ENCODE data around the gene WNT6. TPM values are rescaled to one million over a fixed set of nuclear protein-coding genes. Genes with fewer than 3 reads are reported as not detected.

The WNT6 gene
- total RNA-seq, 2 donors from 2014 or later = 1.8 to 2.4 TPM

DNA sequence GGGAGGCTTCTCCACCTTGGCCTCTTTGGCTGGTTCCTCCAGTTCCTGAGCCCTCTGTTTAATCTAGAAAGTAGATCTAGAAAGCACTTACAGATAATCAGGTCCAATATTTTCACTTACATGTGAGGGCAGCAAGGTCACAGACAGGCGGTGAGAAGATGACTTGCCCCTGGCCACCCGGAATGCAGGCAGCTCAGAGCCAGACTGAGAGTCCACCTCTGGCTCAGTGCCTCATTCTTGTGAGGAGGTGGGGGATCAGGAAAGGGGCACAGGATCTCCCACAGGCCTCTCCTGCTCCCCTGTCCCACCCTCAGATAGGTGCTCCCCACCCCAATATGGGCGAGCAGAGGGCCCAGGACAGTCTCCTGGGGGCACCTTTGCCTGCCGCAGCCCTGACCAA is 5.8 kb downstream of the WNT6 start:
- no peak for DNase-seq (ENCODE audit: low spot score)
- TF ChIP-seq, protein P1, sequence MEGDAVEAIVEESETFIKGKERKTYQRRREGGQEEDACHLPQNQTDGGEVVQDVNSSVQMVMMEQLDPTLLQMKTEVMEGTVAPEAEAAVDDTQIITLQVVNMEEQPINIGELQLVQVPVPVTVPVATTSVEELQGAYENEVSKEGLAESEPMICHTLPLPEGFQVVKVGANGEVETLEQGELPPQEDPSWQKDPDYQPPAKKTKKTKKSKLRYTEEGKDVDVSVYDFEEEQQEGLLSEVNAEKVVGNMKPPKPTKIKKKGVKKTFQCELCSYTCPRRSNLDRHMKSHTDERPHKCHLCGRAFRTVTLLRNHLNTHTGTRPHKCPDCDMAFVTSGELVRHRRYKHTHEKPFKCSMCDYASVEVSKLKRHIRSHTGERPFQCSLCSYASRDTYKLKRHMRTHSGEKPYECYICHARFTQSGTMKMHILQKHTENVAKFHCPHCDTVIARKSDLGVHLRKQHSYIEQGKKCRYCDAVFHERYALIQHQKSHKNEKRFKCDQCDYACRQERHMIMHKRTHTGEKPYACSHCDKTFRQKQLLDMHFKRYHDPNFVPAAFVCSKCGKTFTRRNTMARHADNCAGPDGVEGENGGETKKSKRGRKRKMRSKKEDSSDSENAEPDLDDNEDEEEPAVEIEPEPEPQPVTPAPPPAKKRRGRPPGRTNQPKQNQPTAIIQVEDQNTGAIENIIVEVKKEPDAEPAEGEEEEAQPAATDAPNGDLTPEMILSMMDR (IDR thresholded peaks at IDR 0.05) = no peak
- no peaks in the 10 kb centered on the region for H3K36me3 ChIP-seq
- H3K4me3 ChIP-seq = no peak overlapping the region
- peaks cover 0 to 8% of the 10 kb centered on the region in 2 donors for H3K4me1 ChIP-seq
- no peak overlapping the region for H3K27ac ChIP-seq
- H3K9me3 ChIP-seq = no peaks in the 10 kb centered on the region
- H3K27me3 ChIP-seq = peaks cover 0 to 5% of the 10 kb centered on the region in 2 donors

DNA sequence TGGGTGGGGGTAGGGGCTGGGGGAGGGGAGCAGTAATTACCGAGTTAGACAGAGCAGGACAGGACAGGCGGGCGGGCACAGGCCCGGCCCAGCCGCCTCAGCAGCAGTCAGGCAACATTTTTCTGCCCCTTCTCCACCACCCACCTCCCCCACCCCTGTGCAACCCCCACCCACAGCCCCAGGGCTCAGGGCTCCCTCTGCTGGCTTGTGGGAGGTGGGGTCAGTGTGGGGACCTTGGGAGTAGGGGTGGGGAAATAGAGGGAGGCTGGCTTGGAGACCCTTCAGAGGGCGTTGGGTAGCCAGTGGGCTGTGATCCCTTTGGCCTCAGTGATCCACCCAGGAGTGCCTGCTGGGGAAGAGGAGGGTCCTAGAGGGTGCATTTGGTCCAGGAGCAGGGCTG is 6.4 kb downstream of the WNT6 start:
- no peaks in the 10 kb centered on the region for H3K9me3 ChIP-seq
- H3K27me3 ChIP-seq = peaks cover 6% of the 10 kb centered on the region in 2 donors
- DNase-seq (ENCODE audit: low spot score) = no peak
- H3K27ac ChIP-seq = no peak overlapping the region
- H3K4me3 ChIP-seq = no peak overlapping the region
- TF ChIP-seq, protein P1 (IDR thresholded peaks at IDR 0.05) = no peak
- no peaks in the 10 kb centered on the region for H3K36me3 ChIP-seq
- H3K4me1 ChIP-seq = peaks cover 0 to 5% of the 10 kb centered on the region in 2 donors

DNA sequence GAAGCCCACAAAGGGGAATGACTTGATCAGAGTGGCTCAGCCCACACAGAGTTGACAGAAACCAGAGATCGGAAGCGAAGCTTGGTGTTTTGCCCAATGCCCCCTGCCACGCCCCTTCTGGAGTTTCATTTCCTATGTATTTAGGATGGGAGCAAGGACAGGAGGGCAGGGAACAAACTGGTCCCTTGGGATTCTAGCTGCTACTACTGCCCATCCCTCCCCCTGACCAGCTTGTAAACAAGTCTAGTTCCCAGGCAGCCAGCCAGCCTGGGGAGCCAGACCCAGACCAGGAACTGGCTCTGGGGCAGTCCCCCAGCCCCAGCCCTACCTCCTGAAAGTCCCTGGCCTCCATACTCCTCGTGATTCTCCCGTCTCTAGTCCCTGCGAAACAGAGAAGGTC is 8.3 kb downstream of the WNT6 start:
- no peak overlapping the region for H3K27ac ChIP-seq
- H3K4me1 ChIP-seq = peaks cover 0 to 18% of the 10 kb centered on the region in 2 donors
- TF ChIP-seq, protein P1 (IDR thresholded peaks at IDR 0.05) = no peak
- no peak for DNase-seq (ENCODE audit: low spot score)
- no peaks in the 10 kb centered on the region for H3K36me3 ChIP-seq
- no peaks in the 10 kb centered on the region for H3K9me3 ChIP-seq
- peaks cover 8 to 19% of the 10 kb centered on the region in 2 donors for H3K27me3 ChIP-seq
- H3K4me3 ChIP-seq = no peak overlapping the region

DNA sequence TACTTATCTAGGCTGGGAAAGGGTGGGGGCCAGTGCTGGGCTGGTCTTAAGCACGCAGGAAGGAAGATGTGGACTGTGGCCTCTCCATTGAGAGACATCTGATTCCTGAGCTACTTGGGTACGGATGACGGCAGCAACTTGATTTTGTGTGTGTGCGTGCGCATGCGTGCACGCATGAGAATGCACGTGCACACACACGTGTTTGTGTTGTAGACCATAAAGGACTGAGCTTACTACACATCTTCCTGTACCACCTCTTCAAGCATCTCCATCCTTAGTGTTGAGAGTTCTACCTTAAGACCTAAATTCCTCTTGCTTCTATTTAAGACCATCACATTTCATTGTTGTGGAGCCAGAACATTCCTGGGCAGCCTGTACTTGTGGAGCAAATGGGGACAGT is 9.5 kb downstream of the WNT6 start:
- TF ChIP-seq, protein P1 (IDR thresholded peaks at IDR 0.05) = no peak
- Histone ChIP-seq H3K9me3 (no peaks in the 10 kb centered on the region), H3K4me1 (peaks cover 0 to 28% of the 10 kb centered on the region in 2 donors), H3K36me3 (no peaks in the 10 kb centered on the region), H3K4me3 (no peak overlapping the region), H3K27ac (no peak overlapping the region), H3K27me3 (peaks cover 8 to 27% of the 10 kb centered on the region in 2 donors)
- no peak for DNase-seq (ENCODE audit: low spot score)

DNA sequence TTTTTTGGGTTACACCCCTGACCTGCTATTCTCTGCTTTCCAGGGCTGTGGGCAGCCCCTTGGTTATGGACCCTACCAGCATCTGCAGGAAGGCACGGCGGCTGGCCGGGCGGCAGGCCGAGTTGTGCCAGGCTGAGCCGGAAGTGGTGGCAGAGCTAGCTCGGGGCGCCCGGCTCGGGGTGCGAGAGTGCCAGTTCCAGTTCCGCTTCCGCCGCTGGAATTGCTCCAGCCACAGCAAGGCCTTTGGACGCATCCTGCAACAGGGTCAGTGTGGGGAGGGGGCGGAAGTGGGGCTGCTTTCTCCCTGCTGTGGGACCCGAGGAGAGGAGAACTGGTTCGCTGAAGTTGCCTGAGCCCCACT is 11.4 kb downstream of the WNT6 start:
- peaks cover 0 to 28% of the 10 kb centered on the region in 2 donors for H3K4me1 ChIP-seq
- H3K27ac ChIP-seq = no peak overlapping the region
- H3K27me3 ChIP-seq = peaks cover 8 to 27% of the 10 kb centered on the region in 2 donors
- TF ChIP-seq, protein P1 (IDR thresholded peaks at IDR 0.05) = no peak
- DNase-seq (ENCODE audit: low spot score) = no peak
- H3K9me3 ChIP-seq = no peaks in the 10 kb centered on the region
- H3K4me3 ChIP-seq = peak overlapping the region in 1 of 2 donors; percentile 20
- no peaks in the 10 kb centered on the region for H3K36me3 ChIP-seq
